Stimulated activated CD8-positive, alpha-beta memory T cell treated with anti-CD3 and anti-CD28 coated beads, Interleukin-7, amount 100 ng/mL, for 24 hours (primary cell): Measurements from ENCODE around the gene FUT7.

ENCODE experiments used
- DNase-seq: peaks from one replicate; pipeline ENCODE4 v3.0.0-alpha.2; 2020; ENCODE audit warnings: low read depth

FUT7 gene

GRCh38 chr9:136982232-136983051 is 49.4 kb downstream of the FUT7 start, which contains the start of gene LCNL1:
Gene LCNL1, plus strand, starts transcription at chr9:136982993. Its CDS starts 594 bp downstream, at chr9:136983587.
- no peak for DNase-seq

DNA sequence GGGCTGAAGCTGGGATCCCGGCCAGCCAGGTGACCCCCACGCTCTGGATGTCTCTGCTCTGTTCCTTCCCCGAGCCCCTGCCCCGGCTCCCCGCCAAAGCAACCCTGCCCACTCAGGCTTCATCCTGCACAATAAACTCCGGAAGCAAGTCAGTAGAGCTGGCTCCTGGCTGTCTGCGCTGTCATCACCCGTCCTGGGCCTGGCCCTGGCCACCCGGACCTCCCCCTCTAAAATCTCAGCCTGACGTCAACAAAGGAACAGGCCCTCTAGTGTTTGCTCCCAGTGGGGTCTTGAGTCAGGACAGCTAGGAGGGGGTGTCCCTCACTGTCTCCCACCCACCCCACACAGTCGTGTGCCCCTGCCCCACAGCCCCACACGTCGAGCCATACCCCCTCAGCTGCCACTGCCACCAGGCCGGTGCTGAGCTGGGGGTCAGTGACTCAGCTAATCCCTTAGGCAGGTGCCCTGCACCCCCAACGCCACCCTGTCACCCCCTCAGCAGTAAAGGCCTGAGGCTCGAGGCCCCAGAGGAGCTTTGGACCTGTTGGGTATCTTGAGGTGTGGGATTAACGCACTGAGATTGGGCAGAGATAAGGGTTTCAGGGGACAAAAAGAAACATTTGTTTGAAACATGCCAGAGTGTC is 50.2 kb downstream of the FUT7 start:
- DNase-seq: no peak

DNA sequence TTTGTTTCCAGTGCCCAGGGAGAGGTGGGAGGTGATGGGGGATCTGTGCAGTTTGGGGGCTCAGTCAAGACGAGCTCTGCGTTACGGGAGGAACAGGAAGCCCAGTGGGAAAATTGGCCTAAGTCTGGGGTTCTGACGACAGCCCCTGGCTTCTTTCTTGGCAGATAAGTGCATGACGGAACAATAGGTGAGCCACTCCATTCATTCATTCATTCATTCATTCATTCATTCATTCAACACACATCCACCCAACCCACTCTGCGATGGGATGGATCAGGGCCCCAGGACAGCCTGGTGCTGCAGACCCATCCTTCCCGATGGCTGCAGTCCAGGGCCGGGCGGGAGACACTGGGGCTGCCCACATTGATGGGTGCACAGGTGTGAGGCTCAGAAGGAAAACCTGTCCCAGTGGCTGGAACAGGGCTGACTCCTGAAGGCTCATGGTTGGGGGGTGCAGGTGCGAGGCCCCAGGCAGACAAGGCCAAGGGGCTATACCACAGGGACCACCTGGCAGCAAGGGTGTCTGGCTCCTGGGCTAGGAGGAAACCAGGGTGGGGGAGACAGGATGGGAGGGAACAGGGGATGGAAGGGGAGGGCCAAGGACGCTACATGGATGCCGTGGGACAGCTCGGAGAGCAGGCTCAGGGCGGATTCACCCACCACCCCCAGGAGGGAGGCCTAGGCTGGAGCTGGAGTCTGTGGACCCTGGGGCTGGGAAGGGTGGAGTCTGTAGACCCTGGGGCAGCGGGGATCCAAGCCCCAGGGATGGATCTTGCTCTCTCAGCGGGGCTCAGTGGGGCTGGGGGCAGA is 51.0 kb downstream of the FUT7 start:
- no peak for DNase-seq
